ENCODE results near the gene GVQW3. TPM values are rescaled to one million over a fixed set of nuclear protein-coding genes. Genes with fewer than 3 reads are reported as not detected.

Gene GVQW3
- total and polyA plus RNA-seq, 2 of the 13 experiments (the other 11 are each of a cell fraction or from before 2014, with no cell fraction given) = 5.0 to 5.6 TPM

DNA sequence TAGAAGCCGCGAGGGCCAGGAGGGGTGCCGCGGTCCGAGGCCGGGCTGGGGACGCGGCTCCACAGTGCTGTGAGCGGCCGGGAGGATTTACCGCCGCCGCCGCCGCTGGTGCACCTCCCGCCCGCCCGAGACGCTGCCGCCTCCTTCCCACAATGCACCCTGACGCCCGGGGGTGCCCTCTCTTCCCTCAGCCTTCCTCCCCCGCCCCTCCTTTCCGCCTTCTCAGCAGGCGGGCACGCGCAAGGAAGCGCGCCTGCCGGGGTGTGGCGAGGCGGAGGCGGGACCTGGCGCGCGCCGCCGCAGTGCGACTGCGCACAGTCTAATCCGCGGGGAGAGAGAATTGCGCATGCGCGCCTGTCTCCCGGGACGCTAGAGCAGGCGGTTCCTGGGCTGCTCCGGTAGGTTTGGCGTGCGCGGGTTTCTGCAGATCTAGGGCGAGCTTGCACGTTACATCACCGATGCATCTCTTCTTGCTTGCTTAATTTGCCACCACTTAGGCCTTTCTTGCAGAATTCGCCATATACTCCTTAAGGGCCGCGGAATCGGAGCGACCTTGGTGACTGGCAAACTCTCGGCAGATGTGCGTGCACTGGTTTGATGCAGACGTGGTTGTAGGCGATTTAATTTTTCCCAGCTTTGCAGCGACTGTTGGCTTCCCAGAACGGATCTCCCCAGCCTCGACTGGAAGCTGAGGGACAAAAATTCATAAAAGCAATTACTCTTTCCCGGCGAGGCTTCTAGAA is at the start of gene GVQW3, which contains the start of gene THAP12 (continued):
- TF ChIP-seq MAFF (IDR thresholded peaks at IDR 0.05; ENCODE audit: low read depth, low read length) (no peak), SOX5 (CRISPR knock-in tag; IDR thresholded peaks at IDR 0.05; ENCODE audit: borderline replicate concordance) (peak; percentile 58; the same call in 1 of the 2 replicates), ZNF792 (CRISPR knock-in tag; IDR thresholded peaks at IDR 0.05) (peak; percentile 60; the same call in 1 of the 2 replicates), AKAP8 (CRISPR knock-in tag; IDR thresholded peaks at IDR 0.05) (peak; percentile 72; the same call in 1 of the 2 replicates), NR2F2 (IDR thresholded peaks at IDR 0.05; ENCODE audit: borderline replicate concordance, low read depth) (no peak; the same call in 1 of the 2 replicates), KDM4B (CRISPR knock-in tag; IDR thresholded peaks at IDR 0.05) (no peak), KMT2A (CRISPR knock-in tag; IDR thresholded peaks at IDR 0.05) (peak; percentile 85), CTCF (CRISPR knock-in tag; IDR thresholded peaks at IDR 0.05) (peak; percentile 73), ZFP41 (CRISPR knock-in tag; IDR thresholded peaks at IDR 0.05; ENCODE audit: borderline replicate concordance) (no peak), ZIK1 (CRISPR knock-in tag; IDR thresholded peaks at IDR 0.05; ENCODE audit: borderline replicate concordance, low read depth) (0 out of 2 replicates have a peak, but pooled peaks have one; percentile 58), ZNF572 (CRISPR knock-in tag; IDR thresholded peaks at IDR 0.05) (no peak), THAP11 (CRISPR knock-in tag; IDR thresholded peaks at IDR 0.05) (peak; percentile 95), ZNF737 (CRISPR knock-in tag; IDR thresholded peaks at IDR 0.05; ENCODE audit: borderline replicate concordance) (no peak), GPN1 (CRISPR knock-in tag; IDR thresholded peaks at IDR 0.05; ENCODE audit: borderline replicate concordance) (no peak), ZNF253 (CRISPR knock-in tag; IDR thresholded peaks at IDR 0.05; ENCODE audit: borderline replicate concordance) (no peak), TARDBP (CRISPR knock-in tag; IDR thresholded peaks at IDR 0.05) (0 out of 2 replicates have a peak, but pooled peaks have one; percentile 31), GRHL1 (CRISPR knock-in tag; conservative IDR thresholded peaks at IDR 0.05) (no peak)
- TF ChIP-seq, protein P1, sequence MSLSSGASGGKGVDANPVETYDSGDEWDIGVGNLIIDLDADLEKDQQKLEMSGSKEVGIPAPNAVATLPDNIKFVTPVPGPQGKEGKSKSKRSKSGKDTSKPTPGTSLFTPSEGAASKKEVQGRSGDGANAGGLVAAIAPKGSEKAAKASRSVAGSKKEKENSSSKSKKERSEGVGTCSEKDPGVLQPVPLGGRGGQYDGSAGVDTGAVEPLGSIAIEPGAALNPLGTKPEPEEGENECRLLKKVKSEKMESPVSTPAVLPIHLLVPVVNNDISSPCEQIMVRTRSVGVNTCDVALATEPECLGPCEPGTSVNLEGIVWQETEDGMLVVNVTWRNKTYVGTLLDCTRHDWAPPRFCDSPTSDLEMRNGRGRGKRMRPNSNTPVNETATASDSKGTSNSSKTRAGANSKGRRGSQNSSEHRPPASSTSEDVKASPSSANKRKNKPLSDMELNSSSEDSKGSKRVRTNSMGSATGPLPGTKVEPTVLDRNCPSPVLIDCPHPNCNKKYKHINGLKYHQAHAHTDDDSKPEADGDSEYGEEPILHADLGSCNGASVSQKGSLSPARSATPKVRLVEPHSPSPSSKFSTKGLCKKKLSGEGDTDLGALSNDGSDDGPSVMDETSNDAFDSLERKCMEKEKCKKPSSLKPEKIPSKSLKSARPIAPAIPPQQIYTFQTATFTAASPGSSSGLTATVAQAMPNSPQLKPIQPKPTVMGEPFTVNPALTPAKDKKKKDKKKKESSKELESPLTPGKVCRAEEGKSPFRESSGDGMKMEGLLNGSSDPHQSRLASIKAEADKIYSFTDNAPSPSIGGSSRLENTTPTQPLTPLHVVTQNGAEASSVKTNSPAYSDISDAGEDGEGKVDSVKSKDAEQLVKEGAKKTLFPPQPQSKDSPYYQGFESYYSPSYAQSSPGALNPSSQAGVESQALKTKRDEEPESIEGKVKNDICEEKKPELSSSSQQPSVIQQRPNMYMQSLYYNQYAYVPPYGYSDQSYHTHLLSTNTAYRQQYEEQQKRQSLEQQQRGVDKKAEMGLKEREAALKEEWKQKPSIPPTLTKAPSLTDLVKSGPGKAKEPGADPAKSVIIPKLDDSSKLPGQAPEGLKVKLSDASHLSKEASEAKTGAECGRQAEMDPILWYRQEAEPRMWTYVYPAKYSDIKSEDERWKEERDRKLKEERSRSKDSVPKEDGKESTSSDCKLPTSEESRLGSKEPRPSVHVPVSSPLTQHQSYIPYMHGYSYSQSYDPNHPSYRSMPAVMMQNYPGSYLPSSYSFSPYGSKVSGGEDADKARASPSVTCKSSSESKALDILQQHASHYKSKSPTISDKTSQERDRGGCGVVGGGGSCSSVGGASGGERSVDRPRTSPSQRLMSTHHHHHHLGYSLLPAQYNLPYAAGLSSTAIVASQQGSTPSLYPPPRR (CRISPR knock-in tag; IDR thresholded peaks at IDR 0.05; ENCODE audit: borderline replicate concordance) = no peak; the same call in 1 of the 2 replicates
- TF ChIP-seq, protein P2, sequence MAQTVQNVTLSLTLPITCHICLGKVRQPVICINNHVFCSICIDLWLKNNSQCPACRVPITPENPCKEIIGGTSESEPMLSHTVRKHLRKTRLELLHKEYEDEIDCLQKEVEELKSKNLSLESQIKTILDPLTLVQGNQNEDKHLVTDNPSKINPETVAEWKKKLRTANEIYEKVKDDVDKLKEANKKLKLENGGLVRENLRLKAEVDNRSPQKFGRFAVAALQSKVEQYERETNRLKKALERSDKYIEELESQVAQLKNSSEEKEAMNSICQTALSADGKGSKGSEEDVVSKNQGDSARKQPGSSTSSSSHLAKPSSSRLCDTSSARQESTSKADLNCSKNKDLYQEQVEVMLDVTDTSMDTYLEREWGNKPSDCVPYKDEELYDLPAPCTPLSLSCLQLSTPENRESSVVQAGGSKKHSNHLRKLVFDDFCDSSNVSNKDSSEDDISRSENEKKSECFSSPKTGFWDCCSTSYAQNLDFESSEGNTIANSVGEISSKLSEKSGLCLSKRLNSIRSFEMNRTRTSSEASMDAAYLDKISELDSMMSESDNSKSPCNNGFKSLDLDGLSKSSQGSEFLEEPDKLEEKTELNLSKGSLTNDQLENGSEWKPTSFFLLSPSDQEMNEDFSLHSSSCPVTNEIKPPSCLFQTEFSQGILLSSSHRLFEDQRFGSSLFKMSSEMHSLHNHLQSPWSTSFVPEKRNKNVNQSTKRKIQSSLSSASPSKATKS (CRISPR knock-in tag; IDR thresholded peaks at IDR 0.05) = no peak
